GM21390 (cell line): ENCODE data around the gene GALNS.

Source experiments
- ATAC-seq: cut with Tn5 transposase; IDR thresholded peaks from one replicate; pipeline ENCODE4 v1.9.1; 2021; ENCODE audit not compliant: unreplicated experiment

GALNS gene

GRCh38 chr16:88787579-88788314 lies 69.0 kb downstream of the GALNS start:
- no peak for ATAC-seq

GRCh38 chr16:88785106-88785924 lies 71.4 kb downstream of the GALNS start, which contains the start of gene PIEZO1:
PIEZO1 (minus strand) TSS chr16:88785220; CDS start chr16:88784964, 256 bp downstream.
- ATAC-seq, result no peak

GRCh38 chr16:88784856-88785105 lies 72.0 kb downstream of the GALNS start:
- no peak for ATAC-seq

GRCh38 chr16:88784074-88784855 lies 72.5 kb downstream of the GALNS start:
- no peak for ATAC-seq

GRCh38 chr16:88783391-88784073 lies 73.2 kb downstream of the GALNS start:
- ATAC-seq, result no peak

- no peak for ATAC-seq
Measured at GRCh38 chr16:88782454-88783390, 74.0 kb downstream of the GALNS start.

- ATAC-seq, result peak; percentile 35
Measured at GRCh38 chr16:88781140-88782077, 75.3 kb downstream of the GALNS start.

GRCh38 chr16:88780142-88781062 lies 76.3 kb downstream of the GALNS start:
- ATAC-seq, result no peak

GRCh38 chr16:88779406-88780141 lies 77.2 kb downstream of the GALNS start:
- ATAC-seq, result no peak

GRCh38 chr16:88778541-88779065 lies 78.1 kb downstream of the GALNS start:
- no peak for ATAC-seq

- ATAC-seq, result no peak
Measured at GRCh38 chr16:88778271-88778525, 78.5 kb downstream of the GALNS start.

- no peak for ATAC-seq
Measured at GRCh38 chr16:88777471-88778270, 79.1 kb downstream of the GALNS start.

- ATAC-seq, result no peak
Measured at GRCh38 chr16:88775825-88776224, 80.9 kb downstream of the GALNS start.

- no peak for ATAC-seq
Measured at GRCh38 chr16:88774544-88775393, 82.0 kb downstream of the GALNS start.

- ATAC-seq, result no peak
Measured at GRCh38 chr16:88773812-88774291, 82.9 kb downstream of the GALNS start.
